Measurements from ENCODE around the gene TOM1L2. TPM values are rescaled to one million over a fixed set of nuclear protein-coding genes. Genes with fewer than 3 reads are reported as not detected.

TOM1L2 gene
- total RNA-seq, 4 donors from 2014 or later = 15.6 to 85.9 (median 34.9) TPM

DNA sequence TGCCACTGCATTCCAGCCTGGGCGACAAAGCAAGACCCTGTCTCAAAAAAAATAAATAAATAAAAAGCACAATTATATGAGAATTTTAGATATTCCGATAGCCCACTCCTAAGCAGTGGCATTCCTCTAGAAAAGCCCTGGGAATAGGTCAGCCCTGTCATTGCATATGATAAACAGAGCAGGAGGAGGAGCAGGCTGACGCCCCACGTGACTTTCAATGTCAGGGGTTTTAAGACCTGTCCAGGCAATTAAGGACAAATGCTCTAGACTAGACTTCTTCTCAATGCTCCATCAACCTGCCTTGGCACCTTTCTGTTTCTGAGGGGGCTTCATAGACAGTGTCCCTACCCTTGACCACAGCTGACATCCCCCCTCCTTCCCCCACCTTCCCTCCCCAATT lies 7.5 kb downstream of the TOM1L2 start:
- Histone ChIP-seq H3K36me3 (no peaks in the 10 kb centered on the region), H3K9me3 (no peaks in the 10 kb centered on the region), H3K27ac (no peak overlapping the region), H3K4me1 (peaks cover 0 to 3% of the 10 kb centered on the region in 2 donors), H3K27me3 (no peaks in the 10 kb centered on the region), H3K4me3 (no peak overlapping the region)
- TF ChIP-seq, protein P1, sequence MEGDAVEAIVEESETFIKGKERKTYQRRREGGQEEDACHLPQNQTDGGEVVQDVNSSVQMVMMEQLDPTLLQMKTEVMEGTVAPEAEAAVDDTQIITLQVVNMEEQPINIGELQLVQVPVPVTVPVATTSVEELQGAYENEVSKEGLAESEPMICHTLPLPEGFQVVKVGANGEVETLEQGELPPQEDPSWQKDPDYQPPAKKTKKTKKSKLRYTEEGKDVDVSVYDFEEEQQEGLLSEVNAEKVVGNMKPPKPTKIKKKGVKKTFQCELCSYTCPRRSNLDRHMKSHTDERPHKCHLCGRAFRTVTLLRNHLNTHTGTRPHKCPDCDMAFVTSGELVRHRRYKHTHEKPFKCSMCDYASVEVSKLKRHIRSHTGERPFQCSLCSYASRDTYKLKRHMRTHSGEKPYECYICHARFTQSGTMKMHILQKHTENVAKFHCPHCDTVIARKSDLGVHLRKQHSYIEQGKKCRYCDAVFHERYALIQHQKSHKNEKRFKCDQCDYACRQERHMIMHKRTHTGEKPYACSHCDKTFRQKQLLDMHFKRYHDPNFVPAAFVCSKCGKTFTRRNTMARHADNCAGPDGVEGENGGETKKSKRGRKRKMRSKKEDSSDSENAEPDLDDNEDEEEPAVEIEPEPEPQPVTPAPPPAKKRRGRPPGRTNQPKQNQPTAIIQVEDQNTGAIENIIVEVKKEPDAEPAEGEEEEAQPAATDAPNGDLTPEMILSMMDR (IDR thresholded peaks at IDR 0.05) = no peak
- TF ChIP-seq POLR2A (IDR thresholded peaks at IDR 0.05) = no peak
- intact Hi-C loops (cut with DNase I; ENCODE audit: low total_unique reads) = no loop called here
- DNase-seq = no peak

DNA sequence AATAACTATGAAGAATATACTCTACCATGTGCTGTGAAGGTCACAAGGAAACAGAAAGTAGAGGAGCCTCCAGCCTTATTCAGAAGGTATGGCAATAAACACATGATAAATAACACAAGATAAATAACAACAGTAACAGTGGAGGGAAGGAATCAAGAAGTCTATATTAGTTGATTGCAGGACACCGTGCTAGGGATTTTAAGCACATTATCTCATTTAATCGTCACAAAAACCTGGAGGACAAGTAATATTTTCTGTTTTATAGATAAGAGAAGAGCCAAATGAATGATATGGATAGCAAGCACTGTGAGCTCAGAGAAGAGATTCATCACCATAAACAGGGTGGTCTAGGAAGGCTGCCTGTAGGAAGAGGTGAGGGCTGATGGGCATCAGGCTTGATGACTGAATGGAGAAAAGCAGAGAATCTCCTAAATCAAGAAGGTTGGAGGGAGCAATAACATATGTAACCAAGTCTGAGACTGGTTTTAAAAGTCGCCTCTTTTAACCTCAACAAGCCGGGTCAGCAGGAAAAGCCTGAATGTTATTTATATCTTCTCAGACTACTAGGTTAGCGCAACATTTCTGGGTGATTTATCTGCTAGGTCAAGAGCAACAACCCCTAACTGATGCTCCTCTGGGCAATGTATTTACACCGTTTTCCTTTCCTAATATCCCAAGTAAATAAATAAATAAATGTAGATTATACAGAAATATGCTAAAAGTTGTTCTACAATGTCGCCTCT lies 8.3 kb downstream of the TOM1L2 start:
- TF ChIP-seq, protein P1 (IDR thresholded peaks at IDR 0.05) = no peak
- Histone ChIP-seq H3K27me3 (no peaks in the 10 kb centered on the region), H3K4me3 (no peak overlapping the region), H3K9me3 (no peaks in the 10 kb centered on the region), H3K4me1 (peaks cover 0 to 3% of the 10 kb centered on the region in 2 donors), H3K27ac (no peak overlapping the region), H3K36me3 (no peaks in the 10 kb centered on the region)
- intact Hi-C loops (cut with DNase I; ENCODE audit: low total_unique reads) = no loop called here
- DNase-seq = no peak

DNA sequence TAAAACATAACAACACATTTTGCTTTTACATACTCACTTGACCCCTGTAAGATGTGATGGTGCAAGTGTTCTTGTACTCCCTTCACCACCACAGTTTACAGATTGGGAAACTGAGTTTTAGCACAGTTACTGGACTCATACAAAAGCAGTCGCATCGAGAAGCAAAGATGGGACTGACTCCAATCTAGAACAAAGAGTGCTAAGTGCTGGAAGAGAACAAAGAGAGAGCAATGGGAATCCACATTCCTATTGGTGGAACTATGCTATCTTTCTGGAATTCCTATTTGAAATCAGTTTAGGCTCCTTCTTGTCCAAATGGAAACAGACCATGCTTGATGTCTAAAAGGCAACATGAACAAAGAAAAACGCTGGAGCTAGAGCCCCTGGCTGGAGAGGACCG lies 9.1 kb downstream of the TOM1L2 start:
- TF ChIP-seq, protein P1 (IDR thresholded peaks at IDR 0.05) = no peak
- H3K4me3 ChIP-seq = no peak overlapping the region
- DNase-seq = no peak
- peaks cover 2 to 11% of the 10 kb centered on the region in 2 donors for H3K4me1 ChIP-seq
- no peaks in the 10 kb centered on the region for H3K27me3 ChIP-seq
- H3K27ac ChIP-seq = no peak overlapping the region
- intact Hi-C loops (cut with DNase I; ENCODE audit: low total_unique reads) = no loop called here
- no peaks in the 10 kb centered on the region for H3K9me3 ChIP-seq
- H3K36me3 ChIP-seq = no peaks in the 10 kb centered on the region

DNA sequence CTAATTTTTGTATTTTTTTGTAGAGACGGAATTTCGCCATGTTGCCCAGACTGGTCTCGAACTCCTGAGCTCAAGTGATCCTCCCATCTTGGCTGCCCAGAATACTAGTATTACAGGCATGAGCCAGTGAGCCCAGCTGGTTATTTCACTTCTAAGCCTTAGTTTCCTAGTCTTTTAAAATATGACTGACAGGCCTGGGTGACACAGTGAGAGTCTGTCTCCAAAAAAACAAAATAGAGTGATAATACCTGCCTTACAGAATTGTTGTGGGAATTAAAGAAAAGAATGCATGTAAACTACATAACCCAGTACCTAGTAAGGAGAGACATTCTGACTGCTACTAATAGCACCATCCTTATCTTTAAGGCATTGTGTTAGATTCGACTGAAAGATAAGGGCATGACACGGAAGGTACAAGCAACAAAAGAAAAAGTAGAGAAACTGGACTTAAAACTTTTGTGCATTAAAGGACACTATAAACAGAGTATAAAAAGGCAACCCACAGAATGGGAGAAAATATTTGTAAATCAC lies 11.6 kb downstream of the TOM1L2 start:
- Histone ChIP-seq H3K9me3 (no peaks in the 10 kb centered on the region), H3K27ac (peak overlapping the region; percentile 69 to 85), H3K4me1 (peaks cover 7 to 19% of the 10 kb centered on the region in 2 donors), H3K27me3 (no peaks in the 10 kb centered on the region), H3K36me3 (no peaks in the 10 kb centered on the region), H3K4me3 (no peak overlapping the region)
- DNase-seq = no peak
- no peak for TF ChIP-seq POLR2A (IDR thresholded peaks at IDR 0.05)
- TF ChIP-seq, protein P1 (IDR thresholded peaks at IDR 0.05) = no peak
- intact Hi-C loops (cut with DNase I; ENCODE audit: low total_unique reads) = no loop called here

DNA sequence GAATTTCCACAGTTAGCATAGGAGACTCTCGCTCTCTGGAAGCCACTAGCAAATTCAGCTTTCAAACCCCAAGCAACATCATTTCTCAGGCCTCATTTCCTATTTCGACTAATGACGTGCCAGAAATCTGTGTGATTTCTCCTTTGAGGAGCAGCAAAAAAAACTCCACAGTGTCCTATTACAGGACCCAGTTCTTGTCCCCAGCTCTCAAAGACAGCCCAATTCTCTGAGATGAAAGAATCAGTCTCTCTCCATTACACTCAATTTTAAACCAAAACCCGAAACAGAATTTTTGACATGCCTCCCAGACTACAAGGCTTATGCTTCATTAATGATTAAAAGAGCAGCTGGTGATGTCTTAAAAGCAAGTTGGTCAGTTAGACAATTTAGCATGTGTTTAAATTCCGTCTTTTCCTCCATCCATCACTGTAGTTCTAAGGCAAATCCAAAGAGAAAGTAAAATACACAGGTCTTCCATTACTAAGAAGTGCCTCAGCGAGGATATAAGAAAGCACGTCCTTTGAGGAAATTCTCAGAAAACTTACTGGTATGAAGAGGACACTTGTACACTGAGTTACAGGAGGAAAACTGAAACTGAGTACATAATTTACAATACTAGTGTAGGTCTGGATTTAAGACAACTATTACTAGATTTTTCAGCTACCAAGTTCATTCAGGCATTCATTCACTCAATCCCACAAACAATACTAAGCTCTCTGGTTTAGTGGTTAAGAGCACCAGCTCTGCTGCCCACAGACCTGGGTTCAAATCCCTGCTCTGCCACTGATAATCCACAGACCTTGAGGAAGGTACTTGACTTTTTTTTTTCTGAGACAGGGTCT lies 12.5 kb downstream of the TOM1L2 start:
- Histone ChIP-seq H3K27me3 (no peaks in the 10 kb centered on the region), H3K27ac (peak overlapping the region; percentile 69 to 85), H3K36me3 (no peaks in the 10 kb centered on the region), H3K4me1 (peaks cover 7 to 19% of the 10 kb centered on the region in 2 donors), H3K9me3 (no peaks in the 10 kb centered on the region), H3K4me3 (no peak overlapping the region)
- intact Hi-C loops (cut with DNase I; ENCODE audit: low total_unique reads) = no loop called here
- no peak for DNase-seq
- TF ChIP-seq, protein P1 (IDR thresholded peaks at IDR 0.05) = no peak

All from uterus (tissue), 4 donors.